Testis (tissue), 3 donors: ENCODE measurements around the gene ALK. TPM values are rescaled to one million over a fixed set of nuclear protein-coding genes. Genes with fewer than 3 reads are reported as not detected.
"Not testable (repeated sequence)": the region's sequence is repeated elsewhere in the genome, so short reads cannot be mapped to it uniquely, and the experiment has no call there.

ENCODE experiments used
- DNase-seq: peaks from one replicate; pipeline ENCODE4 v3.0.0-alpha.2; 2019
- H3K27ac ChIP-seq, 2 donors: fragments of 200-600 bp; sonication (generic); one replicate each; pipeline ENCODE4 v1.5.1; 2019
- H3K27me3 ChIP-seq: fragments of 200-600 bp; sonication (generic); one replicate; pipeline ENCODE4 v1.5.1; 2019
- H3K36me3 ChIP-seq: fragments of 200-600 bp; sonication (generic); one replicate; pipeline ENCODE4 v1.5.1; 2017; ENCODE audit warnings: low read depth; ENCODE audit errors: missing control alignments
- H3K4me1 ChIP-seq: fragments of 200-600 bp; sonication (generic); one replicate; pipeline ENCODE4 v1.5.1; 2019
- H3K4me3 ChIP-seq, 2 donors: fragments of 200-600 bp; sonication (generic); one replicate each; pipeline ENCODE4 v1.5.1; 2017 to 2019
- H3K9me3 ChIP-seq: fragments of 200-600 bp; sonication (generic); one replicate; pipeline ENCODE4 v1.5.1; 2017
- POLR2A ChIP-seq: fragments of 450-650 bp; IDR thresholded peaks from one replicate; pipeline ENCODE4 v1.6.1; 2017; ENCODE audit warnings: antibody characterized with exemption, mild to moderate bottlenecking, moderate library complexity
- WGBS, 2 donors: methylation state at CpG; one replicate each; pipeline ENCODE4 v1.1.5; 2018; 5-methylcytosine and 5-hydroxymethylcytosine counted together
- intact Hi-C: fragments of 100-400 bp; cut with DNase I; formaldehyde crosslinking; loops from one replicate; pipeline ENCODE4 v1.15.1; 2023; ENCODE audit warnings: low total_unique reads
- polyA plus RNA-seq: library from polyadenylated mRNA; stranded (reverse); fragments of 350-450 nt; fragmentation: Illumina TruSeq; extraction: RNeasy Lipid Tissue Mini Kit (QIAGEN cat#74804); gene quantifications from one replicate; pipeline ENCODE4 v1.2.3, GENCODE V29; 2014; ENCODE audit warnings: low read depth, low replicate concordance; ENCODE audit not compliant: insufficient read depth
- total RNA-seq, 2 donors: library from RNA; depleted of rRNA; stranded (reverse); fragments of >200 nt; gene quantifications; one replicate each; pipeline ENCODE4 v1.2.3, GENCODE V29; 2016
- TF ChIP-seq, protein P1 (sequence below), 3 experiments: fragments of 450-650 bp in 2 of 3; fragments of 200-600 bp in 1 of 3; sonication (generic) in 1 of 3; IDR thresholded peaks; one replicate each; pipeline ENCODE4 v1.5.1; 2016 to 2019; ENCODE audit warnings: antibody characterized with exemption in 3 of 3, mild to moderate bottlenecking in 2 of 3, moderate library complexity in 1 of 3

The ALK gene
- total and polyA plus RNA-seq, 3 donors from 2014 or later = 2.1 to 3.8 (median 3.8) TPM

DNA sequence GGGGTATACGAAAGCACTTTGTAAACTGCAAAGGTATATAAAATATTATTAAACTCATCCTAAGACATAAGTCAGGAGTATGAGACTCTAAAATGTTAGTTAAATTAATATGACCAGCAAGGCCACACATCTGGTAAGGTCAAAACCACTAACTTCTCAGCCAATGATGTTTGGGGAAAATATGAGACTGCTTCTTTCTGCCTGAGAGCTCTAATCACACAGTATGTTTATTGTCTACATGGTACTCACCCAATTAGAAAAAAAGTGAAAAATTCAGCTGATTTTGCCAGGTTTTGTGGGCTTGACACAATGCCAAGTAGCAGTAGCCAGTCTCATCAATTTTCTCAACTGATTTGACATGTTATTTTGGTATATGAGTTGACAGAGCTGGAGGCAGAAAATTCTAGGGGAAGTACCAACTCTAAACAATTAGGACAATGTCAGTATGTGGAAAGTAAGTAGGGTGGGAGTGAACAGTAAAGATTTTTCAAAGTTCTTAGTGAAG lies 87.3 kb downstream of the ALK start:
- no peaks in the 10 kb centered on the region for H3K4me1 ChIP-seq
- DNase-seq = no peak
- H3K9me3 ChIP-seq = no peaks in the 10 kb centered on the region
- H3K27ac ChIP-seq = no peak overlapping the region
- H3K27me3 ChIP-seq = no peaks in the 10 kb centered on the region
- TF ChIP-seq POLR2A = no peak
- TF ChIP-seq, protein P1, sequence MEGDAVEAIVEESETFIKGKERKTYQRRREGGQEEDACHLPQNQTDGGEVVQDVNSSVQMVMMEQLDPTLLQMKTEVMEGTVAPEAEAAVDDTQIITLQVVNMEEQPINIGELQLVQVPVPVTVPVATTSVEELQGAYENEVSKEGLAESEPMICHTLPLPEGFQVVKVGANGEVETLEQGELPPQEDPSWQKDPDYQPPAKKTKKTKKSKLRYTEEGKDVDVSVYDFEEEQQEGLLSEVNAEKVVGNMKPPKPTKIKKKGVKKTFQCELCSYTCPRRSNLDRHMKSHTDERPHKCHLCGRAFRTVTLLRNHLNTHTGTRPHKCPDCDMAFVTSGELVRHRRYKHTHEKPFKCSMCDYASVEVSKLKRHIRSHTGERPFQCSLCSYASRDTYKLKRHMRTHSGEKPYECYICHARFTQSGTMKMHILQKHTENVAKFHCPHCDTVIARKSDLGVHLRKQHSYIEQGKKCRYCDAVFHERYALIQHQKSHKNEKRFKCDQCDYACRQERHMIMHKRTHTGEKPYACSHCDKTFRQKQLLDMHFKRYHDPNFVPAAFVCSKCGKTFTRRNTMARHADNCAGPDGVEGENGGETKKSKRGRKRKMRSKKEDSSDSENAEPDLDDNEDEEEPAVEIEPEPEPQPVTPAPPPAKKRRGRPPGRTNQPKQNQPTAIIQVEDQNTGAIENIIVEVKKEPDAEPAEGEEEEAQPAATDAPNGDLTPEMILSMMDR (IDR thresholded peaks at IDR 0.05) = no peak
- intact Hi-C loops = no loop called here
- H3K36me3 ChIP-seq = no peaks in the 10 kb centered on the region
- H3K4me3 ChIP-seq = no peak overlapping the region
- WGBS, 2 donors = 93% methylated on average over 1 of the region's 1 CpG

- Histone ChIP-seq H3K27me3 (no peaks in the 10 kb centered on the region), H3K36me3 (no peaks in the 10 kb centered on the region), H3K4me1 (no peaks in the 10 kb centered on the region), H3K4me3 (no peak overlapping the region), H3K27ac (no peak overlapping the region), H3K9me3 (no peaks in the 10 kb centered on the region)
- DNase-seq = no peak
- TF ChIP-seq POLR2A = no peak
- TF ChIP-seq, protein P1 (IDR thresholded peaks at IDR 0.05) = no peak
- intact Hi-C loops = no loop called here
- 91 to 93% methylated on average over 2 of the region's 2 CpGs for WGBS, 2 donors
These were observed 89.8 kb downstream of the ALK start for GRCh38 chr2:29831560-29831959.

GRCh38 chr2:29829841-29830240 lies 91.5 kb downstream of the ALK start:
- H3K27me3 ChIP-seq = no peaks in the 10 kb centered on the region
- no peak overlapping the region for H3K4me3 ChIP-seq
- no peak for DNase-seq
- intact Hi-C loops = no loop called here
- 69 to 90% methylated on average over 2 of the region's 2 CpGs for WGBS, 2 donors
- H3K36me3 ChIP-seq = no peaks in the 10 kb centered on the region
- no peaks in the 10 kb centered on the region for H3K9me3 ChIP-seq
- TF ChIP-seq, protein P1 (IDR thresholded peaks at IDR 0.05) = no peak
- TF ChIP-seq POLR2A = no peak
- no peaks in the 10 kb centered on the region for H3K4me1 ChIP-seq
- H3K27ac ChIP-seq = no peak overlapping the region

- 89 to 100% methylated on average over 1 of the region's 1 CpG for WGBS, 2 donors
- H3K9me3 ChIP-seq, H3K4me3 ChIP-seq, H3K27me3 ChIP-seq, H3K4me1 ChIP-seq, intact Hi-C loops, H3K27ac ChIP-seq, H3K36me3 ChIP-seq, DNase-seq: not testable (repeated sequence)
These were observed 97.2 kb downstream of the ALK start for GRCh38 chr2:29824145-29824544.

DNA sequence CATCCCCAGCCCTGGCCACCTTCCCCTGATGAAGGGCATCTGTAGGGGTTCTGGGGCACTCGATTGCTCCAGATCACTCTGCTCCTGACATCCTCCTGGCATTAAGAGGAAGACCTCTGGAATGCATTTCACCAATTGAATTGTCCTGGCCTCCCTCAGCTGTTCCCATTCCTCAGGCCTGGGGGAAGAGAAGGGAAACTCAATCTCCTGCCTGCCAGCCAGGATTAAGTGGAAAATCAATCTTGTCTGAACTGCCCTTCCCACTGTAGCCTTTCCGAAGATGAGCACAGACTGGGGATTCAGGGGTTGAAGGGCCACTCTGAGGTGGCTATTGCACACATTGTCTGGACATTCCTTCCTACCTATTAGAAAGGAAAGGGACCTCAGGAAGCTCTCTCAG lies 99.8 kb downstream of the ALK start:
- Histone ChIP-seq H3K27ac (no peak overlapping the region), H3K4me3 (no peak overlapping the region), H3K36me3 (no peaks in the 10 kb centered on the region), H3K27me3 (no peaks in the 10 kb centered on the region), H3K9me3 (no peaks in the 10 kb centered on the region), H3K4me1 (no peaks in the 10 kb centered on the region)
- DNase-seq = no peak
- WGBS, 2 donors = 89 to 94% methylated on average over 2 of the region's 2 CpGs
- TF ChIP-seq, protein P1 (IDR thresholded peaks at IDR 0.05) = no peak
- no peak for TF ChIP-seq POLR2A
- intact Hi-C loops = no loop called here
